NCI-H345 treated with DMSO at 0.1 percent for 48 hours (cell line): ENCODE measurements around the gene ARRDC5.
A peak's percentile ranks its signal among the peaks of the same experiment; 100 is the strongest.
"Not testable (repeated sequence)": the region's sequence is repeated elsewhere in the genome, so short reads cannot be mapped to it uniquely, and the experiment has no call there.

Experiments used
- DNase-seq: peaks from one replicate; lab custom pipeline; 2025; ENCODE audit not compliant: unreplicated experiment; lab: John Stamatoyannopoulos, UW

The ARRDC5 gene

DNA sequence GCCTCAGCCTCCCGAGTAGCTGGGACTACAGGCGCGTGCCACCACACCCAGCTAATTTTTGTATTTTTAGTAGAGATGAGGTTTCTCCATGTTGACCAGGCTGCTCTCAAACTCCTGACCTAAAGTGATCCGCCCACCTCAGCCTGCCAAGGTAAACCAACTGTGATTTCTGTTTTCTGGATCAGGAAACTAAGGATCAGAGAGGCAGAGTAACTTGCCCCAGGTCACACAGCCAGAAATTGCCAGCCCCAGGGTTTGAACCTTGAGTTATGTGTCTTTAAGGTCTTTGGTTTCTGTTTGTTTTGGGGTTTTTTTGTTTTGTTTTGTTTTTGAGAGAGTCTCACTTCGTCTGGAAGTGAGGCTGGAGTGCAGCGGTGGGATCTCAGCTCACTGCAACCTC lies 31.0 kb downstream of the ARRDC5 start:
- no peak for DNase-seq

DNA sequence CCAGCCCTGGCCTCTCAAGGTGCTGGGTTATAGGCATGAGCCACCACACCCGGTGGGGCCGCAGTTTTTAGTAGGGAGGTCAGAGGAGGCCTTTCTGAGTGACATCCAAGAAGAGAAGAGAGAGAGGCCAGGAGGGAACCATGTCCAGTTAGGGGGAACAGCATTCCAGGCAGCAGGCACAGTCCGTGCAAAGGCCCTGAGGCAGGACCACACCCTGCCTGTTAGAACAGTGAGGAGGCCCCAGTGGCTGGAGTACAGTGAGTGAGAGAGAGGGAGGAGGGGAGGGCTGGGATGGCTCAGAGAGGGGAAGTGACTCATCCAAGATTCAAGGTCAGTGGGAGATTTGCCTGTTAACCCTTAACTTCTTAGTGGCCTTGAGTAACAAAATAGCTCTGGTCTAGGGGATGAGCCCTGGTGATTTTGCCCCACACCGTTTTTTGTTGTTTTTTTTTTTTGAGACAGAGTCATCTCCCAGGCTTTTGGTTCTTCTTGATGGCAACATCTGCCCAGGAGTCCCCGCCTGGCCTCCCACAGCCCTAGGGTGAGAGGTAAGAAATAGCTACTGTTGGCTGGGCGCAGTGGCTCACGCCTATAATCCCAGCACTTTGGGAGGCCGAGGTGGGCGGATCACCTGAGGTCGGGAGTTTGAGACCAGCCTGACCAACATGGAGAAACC lies 32.5 kb downstream of the ARRDC5 start:
- DNase-seq, result no peak

DNA sequence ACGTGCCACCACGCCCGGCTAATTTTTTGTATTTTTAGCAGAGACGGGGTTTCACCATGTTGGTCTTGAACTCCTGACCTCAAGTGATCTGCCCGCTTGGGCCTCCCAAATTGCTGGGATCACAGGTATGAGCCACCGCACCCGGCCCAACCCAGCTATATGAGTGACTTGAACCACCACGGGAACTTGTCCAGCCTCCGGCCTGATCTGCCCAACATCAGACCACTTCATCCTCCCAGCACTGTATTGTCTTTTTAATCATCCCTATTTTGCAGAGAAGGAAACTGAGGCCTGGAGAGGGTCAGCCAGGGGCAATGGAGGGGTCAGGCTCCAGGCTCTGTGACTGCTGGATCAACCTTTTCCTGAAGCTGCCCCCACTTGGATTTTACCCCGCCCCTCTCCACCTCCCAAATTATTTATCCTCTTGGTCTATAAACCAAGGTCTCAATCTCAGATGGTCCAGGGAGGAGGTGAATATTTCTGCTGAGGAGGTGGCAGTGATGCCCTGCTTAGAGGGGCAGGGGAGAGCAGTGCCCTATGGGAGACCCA lies 34.3 kb downstream of the ARRDC5 start:
- no peak for DNase-seq

DNA sequence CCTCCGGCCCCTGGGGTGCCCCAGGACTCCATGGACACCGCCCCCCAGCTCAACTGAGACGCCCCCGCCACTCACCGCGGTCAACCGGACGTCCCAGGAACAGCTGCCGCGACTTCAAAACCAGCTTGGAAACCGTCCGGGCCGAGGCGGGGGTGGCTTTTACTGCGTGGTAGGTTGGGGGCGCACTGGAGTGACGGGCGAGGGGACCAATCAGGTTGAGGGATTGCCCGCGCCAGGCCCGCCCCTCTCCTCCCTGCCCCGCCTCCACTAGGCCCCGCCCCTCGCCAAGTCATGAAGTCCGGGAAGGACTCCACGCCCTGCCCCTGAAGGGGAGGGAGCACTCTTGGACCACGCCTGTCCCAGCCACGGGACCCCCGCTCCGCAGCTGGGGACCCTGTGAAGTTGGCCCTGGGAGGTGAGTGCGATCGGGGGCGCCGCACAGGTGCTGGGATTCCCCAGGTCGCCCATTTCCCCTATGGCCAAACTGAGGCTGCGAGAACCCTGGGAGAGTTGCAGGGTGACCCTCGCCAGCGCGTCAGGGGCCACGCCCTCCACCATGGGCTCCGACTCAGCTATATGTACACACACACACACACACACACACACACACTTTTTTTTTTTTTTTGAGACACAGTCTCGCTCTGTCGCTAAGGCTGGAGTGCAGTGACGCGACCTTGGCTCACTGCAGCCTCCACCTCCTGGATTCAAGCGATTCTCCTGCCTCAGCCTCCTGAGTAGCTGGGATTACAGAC lies 35.0 kb downstream of the ARRDC5 start, which contains the start of gene PLIN3:
PLIN3 (minus strand) TSS at position 134 of the 752 bp plus-strand sequence. CDS start 6,273 bp downstream, outside the sequence.
- DNase-seq, result no peak

DNA sequence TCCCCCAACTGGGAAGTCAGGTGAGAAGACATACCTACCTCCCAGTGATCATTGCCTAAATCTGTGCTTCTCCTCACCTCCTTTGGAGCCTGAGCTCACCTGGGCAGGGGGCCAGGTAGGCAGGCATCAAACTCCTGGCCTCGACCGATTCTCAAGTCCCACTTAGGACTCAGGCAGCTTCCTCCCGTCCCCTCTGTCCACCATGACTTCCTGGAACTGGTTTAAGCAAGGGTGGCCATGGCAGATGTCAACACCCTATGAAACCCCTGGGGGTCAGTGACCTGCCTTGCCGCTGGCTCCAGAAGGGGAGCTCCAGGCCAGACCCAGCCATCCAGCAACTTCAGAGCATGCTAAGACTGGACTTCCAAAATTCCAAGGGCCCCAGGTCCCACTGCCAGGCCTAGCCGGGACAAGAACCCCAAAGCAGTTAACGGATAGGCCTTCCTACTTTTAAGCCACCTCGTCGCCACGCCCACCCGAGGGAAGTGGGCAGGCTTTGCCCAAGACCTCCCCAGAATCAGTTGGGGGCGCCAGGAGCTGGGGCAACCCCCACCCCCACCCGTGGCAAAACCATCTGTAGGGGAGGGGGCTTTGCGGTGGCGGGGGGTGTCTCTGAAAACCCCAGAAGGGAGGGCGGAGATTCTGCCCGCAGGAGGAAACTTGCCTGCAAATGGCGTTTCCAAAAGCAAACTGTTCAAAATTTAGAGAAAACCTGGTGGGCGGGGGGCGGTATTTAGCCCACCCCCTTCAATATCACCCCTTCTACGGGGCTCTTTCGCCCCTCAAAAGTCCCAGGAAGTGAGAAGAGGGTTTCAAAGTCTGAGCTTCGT lies 35.9 kb downstream of the ARRDC5 start:
- DNase-seq, result no peak

DNA sequence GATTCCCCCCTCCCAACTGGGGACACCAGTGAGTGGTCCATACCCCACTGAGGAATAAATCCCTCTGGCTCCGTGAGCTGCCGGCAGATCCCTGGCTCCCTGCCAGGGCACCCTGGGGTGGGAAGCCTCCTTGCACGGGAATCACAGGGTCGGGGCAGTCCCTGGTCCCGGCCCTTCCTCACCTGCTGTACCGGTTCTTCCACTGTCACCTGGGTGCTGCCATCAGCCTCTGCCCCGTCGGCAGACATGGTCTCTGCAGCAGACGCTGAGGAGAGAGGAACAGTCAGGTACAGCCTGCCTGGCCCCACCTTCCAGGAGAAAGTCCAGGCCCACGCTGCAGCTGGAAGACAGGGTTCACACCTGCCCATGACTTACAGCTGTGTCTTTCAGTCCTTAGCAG lies 41.5 kb downstream of the ARRDC5 start:
- peak; percentile 72 for DNase-seq

DNA sequence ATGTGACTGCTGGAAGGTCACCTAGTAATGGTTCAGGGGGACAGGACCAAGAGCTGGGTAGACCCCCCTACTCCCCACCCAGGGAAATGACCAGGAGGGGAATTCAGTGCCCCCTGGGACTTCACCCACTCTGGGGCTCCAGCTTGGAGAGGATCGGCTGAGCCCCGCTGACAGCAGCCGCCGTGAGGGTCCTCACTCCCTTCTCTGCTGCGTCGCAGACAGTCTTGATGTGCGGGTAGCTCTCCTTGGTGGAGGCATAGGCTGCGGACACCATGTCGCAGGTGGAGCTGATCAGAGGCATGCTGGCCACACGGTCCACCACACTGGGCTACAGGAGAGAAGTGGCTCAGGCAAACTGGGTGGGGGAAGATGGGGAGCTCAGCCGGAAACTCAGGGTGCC lies 43.0 kb downstream of the ARRDC5 start:
- DNase-seq, result no peak

DNA sequence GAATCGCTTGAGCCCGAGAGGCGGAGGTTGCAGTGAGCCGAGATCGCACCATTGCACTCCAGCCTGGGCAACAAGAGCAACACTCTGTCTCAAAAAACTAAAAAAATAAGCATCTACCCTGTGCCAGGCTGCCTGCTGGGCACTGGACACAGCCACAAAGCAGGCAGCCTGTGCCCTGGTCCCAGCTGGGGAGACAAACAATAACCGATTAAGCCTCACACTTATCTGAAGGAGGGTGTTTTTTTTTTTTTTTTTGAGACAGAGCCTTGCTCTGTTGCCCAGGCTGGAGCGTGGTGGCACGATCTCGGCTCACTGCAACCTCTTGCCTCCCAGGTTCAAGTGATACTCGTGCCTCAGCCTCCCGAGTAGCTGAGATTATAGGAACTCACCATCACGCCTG lies 46.2 kb downstream of the ARRDC5 start:
- not testable (repeated sequence) for DNase-seq

DNA sequence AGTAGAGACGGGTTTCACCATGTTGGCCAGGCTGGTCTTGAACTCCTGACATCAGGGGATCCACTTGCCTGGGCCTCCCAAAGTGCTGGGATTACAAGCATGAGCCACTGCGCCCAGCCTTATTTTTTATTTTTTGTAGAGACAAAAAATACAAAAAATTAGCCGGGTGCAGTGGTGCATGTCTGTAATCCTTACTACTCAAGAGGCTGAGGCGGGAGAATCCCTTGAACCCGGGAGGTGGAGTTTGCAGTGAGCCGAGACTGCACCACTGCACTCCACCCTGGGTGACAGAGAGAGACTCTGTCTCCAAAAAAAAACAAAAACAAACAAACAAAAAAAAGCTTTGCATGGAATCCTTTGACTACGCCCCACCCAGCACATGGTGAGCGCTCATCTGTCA lies 49.2 kb downstream of the ARRDC5 start:
- not testable (repeated sequence) for DNase-seq

DNA sequence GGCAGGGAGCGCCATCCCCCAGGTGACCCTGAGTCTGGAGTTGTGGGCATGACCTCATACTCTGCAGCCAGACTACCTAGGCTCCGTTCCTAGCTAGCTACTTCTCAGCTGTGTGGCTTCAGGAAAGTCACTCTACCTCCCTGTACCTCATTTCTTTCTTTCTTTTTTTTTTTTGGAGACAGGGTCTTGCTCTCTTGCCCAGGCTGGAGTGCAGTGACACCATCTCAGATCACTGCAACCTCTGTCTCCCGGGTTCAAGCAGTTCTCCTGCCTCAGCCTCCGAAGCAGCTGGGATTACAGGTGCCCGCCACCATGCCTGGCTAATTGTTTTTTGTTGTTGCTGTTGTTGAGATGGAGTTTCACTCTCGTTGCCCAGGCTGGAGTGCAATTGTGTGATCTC lies 50.2 kb downstream of the ARRDC5 start:
- no peak for DNase-seq

DNA sequence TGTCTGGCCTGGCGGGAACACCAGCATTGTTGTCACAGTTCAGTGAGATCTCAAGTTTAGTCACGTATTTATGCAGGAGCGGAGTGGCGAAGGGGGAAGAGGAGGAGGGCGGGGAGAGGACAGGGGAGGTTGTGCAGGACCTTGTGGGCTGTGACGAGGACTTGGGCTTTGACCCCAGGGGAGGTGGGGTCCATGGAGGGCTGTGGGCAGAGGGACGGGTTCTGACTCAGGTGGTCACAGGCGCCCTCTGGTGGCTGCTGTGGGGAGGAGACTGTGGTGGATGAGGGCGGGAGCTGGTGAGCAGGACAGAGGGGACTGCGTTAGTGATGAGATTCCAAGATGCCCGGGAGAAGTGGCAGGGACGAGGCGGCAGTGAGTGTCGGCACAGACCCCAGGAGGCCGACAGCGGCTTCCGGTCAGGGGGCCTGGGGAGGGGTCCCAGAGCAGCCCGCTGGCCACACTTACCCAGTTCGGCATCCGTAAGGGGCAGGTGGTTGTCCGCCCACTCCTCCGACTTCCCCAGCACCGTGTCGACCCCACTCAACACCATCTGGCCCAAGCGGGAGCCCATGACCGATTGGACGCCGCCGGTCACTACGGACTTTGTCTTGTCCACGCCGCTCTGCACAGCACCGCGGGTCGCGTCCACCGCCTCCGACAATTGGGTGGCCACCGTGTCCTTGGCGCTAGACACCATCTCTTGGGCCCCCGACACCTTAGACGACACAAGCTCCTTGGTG lies 51.0 kb downstream of the ARRDC5 start:
- peak; percentile 42 for DNase-seq

DNA sequence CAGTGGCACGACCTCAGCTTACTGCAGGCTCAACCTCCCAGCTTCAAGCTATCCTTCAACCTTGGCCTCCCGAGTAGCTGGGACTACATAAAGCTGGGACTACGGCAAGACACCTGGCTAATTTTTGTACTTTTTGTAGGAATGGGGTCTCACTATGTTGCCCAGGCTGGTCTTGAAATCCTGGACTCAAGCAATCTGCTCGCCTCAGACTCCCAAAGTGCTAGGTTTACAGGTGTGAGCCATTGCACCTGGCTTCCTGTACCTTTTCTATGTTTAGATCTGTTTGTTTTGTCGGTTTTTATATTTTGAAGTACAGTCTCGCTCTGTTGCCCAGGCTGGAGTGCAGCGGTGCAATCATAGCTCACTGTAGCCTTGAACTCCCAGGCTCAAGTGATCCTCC lies 53.7 kb downstream of the ARRDC5 start:
- no peak for DNase-seq

DNA sequence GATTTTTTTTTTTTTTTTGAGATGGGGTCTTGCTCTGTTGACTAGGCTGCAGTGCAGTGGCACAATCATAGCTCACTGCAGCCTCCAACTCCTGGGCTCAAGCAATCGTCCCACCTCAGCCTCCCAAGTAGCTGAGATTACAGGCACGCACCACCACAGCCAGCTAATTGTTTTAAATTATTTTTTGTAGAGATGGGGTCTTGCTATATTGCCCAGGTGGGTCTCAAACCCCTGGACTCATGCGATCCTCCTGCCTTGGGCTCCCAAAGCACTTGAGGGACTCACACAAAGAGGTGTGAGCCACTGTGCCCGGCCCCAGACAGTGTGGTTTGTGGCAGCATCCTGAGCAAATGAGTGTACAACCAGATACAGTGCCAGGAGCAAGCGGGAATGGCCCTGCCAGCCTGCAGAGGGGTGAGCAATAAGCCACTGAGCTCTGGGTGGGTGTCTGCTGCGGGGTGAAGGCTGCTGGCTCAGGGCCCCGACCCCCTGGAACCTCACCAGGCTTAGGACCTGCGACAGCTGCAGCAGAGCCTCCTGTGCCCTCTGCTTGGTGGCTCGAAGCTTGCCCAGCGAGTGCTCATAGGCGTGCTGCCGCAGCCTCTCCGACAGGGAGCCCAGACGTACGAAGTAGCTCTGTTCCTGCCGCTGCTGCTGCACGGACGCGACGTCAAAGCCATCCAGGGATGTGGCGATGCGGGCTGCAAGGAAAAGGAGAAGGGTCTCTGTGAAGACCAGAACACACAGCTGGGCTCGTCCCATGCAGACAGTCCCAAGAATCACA lies 55.3 kb downstream of the ARRDC5 start:
- DNase-seq, result no peak

DNA sequence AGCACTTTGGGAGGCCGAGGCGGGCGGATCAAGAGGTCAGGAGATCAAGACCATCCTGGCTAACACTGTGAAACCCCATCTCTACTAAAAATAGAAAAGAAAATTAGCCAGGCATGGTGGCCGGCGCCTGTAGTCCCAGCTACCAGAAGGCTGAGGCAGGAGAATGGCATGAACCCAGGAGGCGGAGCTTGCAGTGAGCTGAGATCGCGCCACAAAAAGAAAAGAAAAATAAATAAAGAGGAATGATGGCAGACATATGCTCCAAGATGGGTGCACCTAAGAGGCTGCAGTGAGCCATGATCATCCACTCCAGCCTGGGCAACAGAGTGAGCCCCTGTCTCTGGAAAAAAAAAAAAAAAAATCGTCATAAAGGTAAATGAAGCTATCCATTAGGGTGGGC lies 56.7 kb downstream of the ARRDC5 start:
- DNase-seq, result not testable (repeated sequence)

DNA sequence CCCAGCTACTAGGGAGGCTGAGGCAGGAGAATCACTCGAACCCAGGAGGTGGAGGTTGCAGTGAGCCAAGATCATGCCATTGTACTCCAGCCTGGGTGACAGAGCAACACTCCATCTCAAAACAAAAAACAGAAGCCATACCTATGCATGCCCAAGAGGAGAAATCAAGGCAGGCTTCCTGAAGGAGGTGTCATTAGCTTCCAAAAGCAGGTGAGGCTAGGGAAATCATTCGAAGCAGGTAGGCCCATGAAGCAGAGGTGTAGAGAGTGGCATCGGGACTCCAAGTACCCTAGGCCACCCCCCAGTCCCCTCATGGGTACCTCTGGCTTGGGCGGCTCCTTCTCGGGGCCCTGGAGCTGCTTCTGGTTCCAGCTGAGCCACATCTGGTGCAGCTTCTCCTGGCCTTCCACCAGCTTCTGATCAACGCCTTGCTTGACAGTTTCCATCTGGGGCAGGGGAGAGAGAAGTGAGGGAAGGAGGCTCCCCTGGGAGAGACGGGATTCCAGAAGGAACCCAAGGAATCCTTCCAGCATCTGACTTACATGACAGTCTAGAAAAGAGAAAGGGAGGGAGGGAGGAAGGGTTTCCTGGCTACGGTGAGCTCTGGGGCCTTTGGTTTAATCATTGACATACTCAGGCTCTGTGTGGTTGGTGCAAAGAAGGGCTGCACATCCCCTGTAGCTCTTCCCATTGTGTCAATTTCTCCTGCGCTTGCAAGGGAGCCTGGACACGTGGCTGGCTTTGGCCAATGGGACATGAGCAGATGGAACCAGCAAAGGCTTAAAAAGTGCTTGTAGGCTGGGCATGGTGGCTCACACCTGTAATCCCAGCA lies 58.1 kb downstream of the ARRDC5 start:
- no peak for DNase-seq

DNA sequence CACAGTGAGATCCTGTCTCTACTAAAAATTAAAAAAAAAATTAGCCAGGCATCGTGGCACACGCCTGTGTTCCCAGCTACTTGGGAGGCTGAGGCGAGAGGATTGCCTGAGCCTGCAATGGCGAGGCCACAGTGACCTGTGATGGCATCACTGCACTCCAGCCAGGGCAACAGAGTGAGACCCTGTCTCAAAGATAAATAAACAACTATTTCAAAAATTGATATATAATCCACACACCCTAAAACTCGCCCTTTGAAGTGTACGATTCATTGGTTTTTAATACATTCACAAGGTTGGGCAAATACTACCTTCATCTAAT lies 59.1 kb downstream of the ARRDC5 start:
- DNase-seq, result no peak
